Stimulated activated CD4-positive, alpha-beta T cell treated with anti-CD3 and anti-CD28 coated beads, TNF-alpha, amount 100 ng/mL, for 4 hours (primary cell): ENCODE measurements around the gene KLHL13.

Experiments
- DNase-seq, 3 experiments: peaks; one replicate each; pipeline ENCODE4 v3.0.0-alpha.2; 2020; ENCODE audit warnings: low read depth in 3 of 3

KLHL13 gene

GRCh38 chrX:117851025-117851424 lies 265.6 kb downstream of the KLHL13 start:
- no peak for DNase-seq
